Measurements from ENCODE around the gene IMPDH1.

GRCh38 chr7:128385988-128386925 lies 23.5 kb downstream of the IMPDH1 start:
- TF ChIP-seq GATA2 (IDR thresholded peaks at IDR 0.05; ENCODE audit: low read depth, low read length), result no peak
- no peak for TF ChIP-seq GATA3 (IDR thresholded peaks at IDR 0.05; ENCODE audit: low read depth, low read length)

All from SH-SY5Y (cell line).